ENCODE measurements around the gene ASXL2.
A peak's percentile ranks its signal among the peaks of the same experiment; 100 is the strongest.

ASXL2 gene

GRCh38 chr2:25797620-25798488 lies 80.4 kb downstream of the ASXL2 start:
- DNase-seq: no peak

- no peak for DNase-seq
These were observed 83.6 kb downstream of the ASXL2 start for GRCh38 chr2:25794544-25795276.

- no peak for DNase-seq
These were observed 88.1 kb downstream of the ASXL2 start for GRCh38 chr2:25790074-25790790.

GRCh38 chr2:25788457-25788856 lies 89.8 kb downstream of the ASXL2 start:
- no peak for DNase-seq

GRCh38 chr2:25787020-25787419 lies 91.3 kb downstream of the ASXL2 start:
- DNase-seq: no peak

GRCh38 chr2:25784404-25784803 lies 93.9 kb downstream of the ASXL2 start:
- DNase-seq: no peak

- DNase-seq: no peak
These were observed 101.2 kb downstream of the ASXL2 start for GRCh38 chr2:25777077-25777476.

- no peak for DNase-seq
These were observed 106.2 kb downstream of the ASXL2 start for GRCh38 chr2:25772078-25772477.

- DNase-seq: no peak
These were observed 114.7 kb downstream of the ASXL2 start for GRCh38 chr2:25763575-25763974.

- no peak for DNase-seq
These were observed 118.0 kb downstream of the ASXL2 start for GRCh38 chr2:25760297-25760696.

- no peak for DNase-seq
These were observed 119.9 kb downstream of the ASXL2 start for GRCh38 chr2:25758348-25758747.

GRCh38 chr2:25757906-25758305 lies 120.4 kb downstream of the ASXL2 start:
- DNase-seq: no peak

GRCh38 chr2:25756536-25756935 lies 121.8 kb downstream of the ASXL2 start:
- no peak for DNase-seq

GRCh38 chr2:25749676-25750075 lies 128.6 kb downstream of the ASXL2 start:
- no peak for DNase-seq

GRCh38 chr2:25744055-25744454 lies 134.2 kb downstream of the ASXL2 start:
- no peak for DNase-seq

GRCh38 chr2:25743132-25743830 lies 135.0 kb downstream of the ASXL2 start:
- DNase-seq: no peak

GRCh38 chr2:25742501-25742900 lies 135.8 kb downstream of the ASXL2 start:
- no peak for DNase-seq

GRCh38 chr2:25740810-25741381 lies 137.4 kb downstream of the ASXL2 start:
- DNase-seq: peak; percentile 59

GRCh38 chr2:25738383-25739343 lies 139.6 kb downstream of the ASXL2 start:
- DNase-seq: no peak

- DNase-seq: no peak
These were observed 141.3 kb downstream of the ASXL2 start for GRCh38 chr2:25736899-25737515.

GRCh38 chr2:25735835-25736234 lies 142.5 kb downstream of the ASXL2 start:
- no peak for DNase-seq

Data from NCI-H446 treated with DMSO at 0.1 percent for 48 hours (cell line).